ENCODE results near the gene PIKFYVE.

DNA sequence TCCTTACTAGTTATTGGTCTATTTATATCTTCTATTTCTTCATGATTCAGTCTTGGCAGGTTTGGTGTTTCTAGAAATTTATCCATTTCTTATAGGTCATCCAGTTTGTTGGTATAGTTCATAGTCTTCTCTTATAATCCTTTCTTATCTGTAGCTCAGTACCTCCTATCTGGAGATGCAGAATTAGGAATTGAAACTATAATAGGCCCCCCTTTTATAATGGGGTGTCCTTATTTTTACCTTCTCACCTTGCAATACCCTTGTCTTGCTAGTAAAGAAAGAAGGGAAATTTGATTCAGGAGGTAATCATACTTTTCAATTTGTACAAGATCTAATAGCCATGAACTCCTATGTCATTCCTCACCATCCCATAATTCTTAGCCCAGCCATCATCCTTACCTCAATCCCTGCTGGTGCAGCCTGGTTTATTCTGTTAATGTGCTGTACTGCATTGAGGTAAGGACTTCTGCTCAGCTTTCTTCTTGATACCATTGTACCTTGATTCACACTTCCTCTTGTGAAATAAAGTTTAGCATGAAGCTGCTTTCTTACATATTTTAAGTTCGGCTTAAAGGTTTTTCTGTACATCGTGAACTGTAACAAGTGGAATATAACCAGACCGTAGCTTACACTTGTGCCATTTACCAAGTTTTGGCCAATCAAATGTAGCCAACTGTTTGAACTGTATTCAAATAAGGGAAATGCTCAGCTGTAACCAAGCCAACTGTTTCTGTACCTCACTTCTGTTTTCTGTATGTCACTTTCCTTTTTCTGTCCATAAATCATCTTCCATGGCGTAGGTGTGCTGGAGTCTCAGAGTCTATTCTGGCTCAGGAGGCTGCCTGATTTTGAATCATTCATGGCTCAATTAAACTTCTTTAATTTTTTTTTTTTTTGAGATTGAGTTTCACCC, 100.4 kb downstream of the PIKFYVE start:
- TF ChIP-seq, protein P1, sequence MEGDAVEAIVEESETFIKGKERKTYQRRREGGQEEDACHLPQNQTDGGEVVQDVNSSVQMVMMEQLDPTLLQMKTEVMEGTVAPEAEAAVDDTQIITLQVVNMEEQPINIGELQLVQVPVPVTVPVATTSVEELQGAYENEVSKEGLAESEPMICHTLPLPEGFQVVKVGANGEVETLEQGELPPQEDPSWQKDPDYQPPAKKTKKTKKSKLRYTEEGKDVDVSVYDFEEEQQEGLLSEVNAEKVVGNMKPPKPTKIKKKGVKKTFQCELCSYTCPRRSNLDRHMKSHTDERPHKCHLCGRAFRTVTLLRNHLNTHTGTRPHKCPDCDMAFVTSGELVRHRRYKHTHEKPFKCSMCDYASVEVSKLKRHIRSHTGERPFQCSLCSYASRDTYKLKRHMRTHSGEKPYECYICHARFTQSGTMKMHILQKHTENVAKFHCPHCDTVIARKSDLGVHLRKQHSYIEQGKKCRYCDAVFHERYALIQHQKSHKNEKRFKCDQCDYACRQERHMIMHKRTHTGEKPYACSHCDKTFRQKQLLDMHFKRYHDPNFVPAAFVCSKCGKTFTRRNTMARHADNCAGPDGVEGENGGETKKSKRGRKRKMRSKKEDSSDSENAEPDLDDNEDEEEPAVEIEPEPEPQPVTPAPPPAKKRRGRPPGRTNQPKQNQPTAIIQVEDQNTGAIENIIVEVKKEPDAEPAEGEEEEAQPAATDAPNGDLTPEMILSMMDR (IDR thresholded peaks at IDR 0.05; ENCODE audit: insufficient read depth, low read length, poor library complexity, severe bottlenecking): no peak
- TF ChIP-seq EZH2phosphoT487 (conservative IDR thresholded peaks at IDR 0.05; ENCODE audit: low read length): no peak
